ENCODE measurements around the gene RTN1.

GRCh38 chr14:59871166-59871495, 555 bp upstream of the RTN1 start:
- TF ChIP-seq RAD21 (conservative IDR thresholded peaks at IDR 0.05), result no peak
- no peak for TF ChIP-seq SMC3 (conservative IDR thresholded peaks at IDR 0.05; ENCODE audit: poor library complexity)
- no peak for TF ChIP-seq CTCF (IDR thresholded peaks at IDR 0.05; ENCODE audit: poor library complexity, severe bottlenecking)
- no peak for TF ChIP-seq REST (IDR thresholded peaks at IDR 0.05; ENCODE audit: borderline replicate concordance)

Data from neural cell (in vitro differentiated cells).